Ascending aorta (tissue), 2 donors: Measurements from ENCODE around the gene FSTL4. TPM values are rescaled to one million over a fixed set of nuclear protein-coding genes. Genes with fewer than 3 reads are reported as not detected.

Experiments
- DNase-seq, 2 donors: peaks; one replicate each; pipeline ENCODE4 v3.0.0-alpha.2; 2019; ENCODE audit warnings: low spot score in 2 of 2
- H3K27ac ChIP-seq, 2 donors: fragments of 200-600 bp; sonication (generic); one replicate each; pipeline ENCODE4 v1.5.1; 2016 to 2017; ENCODE audit warnings: mild to moderate bottlenecking in 1 of 2
- H3K27me3 ChIP-seq: fragments of 200-600 bp; sonication (generic); one replicate; pipeline ENCODE4 v1.5.1; 2017
- H3K36me3 ChIP-seq, 2 donors: fragments of 200-600 bp; sonication (generic); one replicate each; pipeline ENCODE4 v1.5.1; 2016
- H3K4me1 ChIP-seq, 2 donors: fragments of 200-600 bp; sonication (generic); one replicate each; pipeline ENCODE4 v1.5.1; 2016 to 2017; ENCODE audit warnings: mild to moderate bottlenecking in 1 of 2
- H3K4me3 ChIP-seq, 2 donors: fragments of 200-600 bp; sonication (generic); one replicate each; pipeline ENCODE4 v1.5.1; 2016 to 2017; ENCODE audit warnings: mild to moderate bottlenecking in 1 of 2
- H3K9me3 ChIP-seq, 2 donors: fragments of 200-600 bp; sonication (generic); one replicate each; pipeline ENCODE4 v1.5.1; 2016
- CTCF ChIP-seq, 3 experiments: fragments of 200-600 bp in 2 of 3; fragments of 450-650 bp in 1 of 3; sonication (generic) in 2 of 3; IDR thresholded peaks; one replicate each; pipeline ENCODE4 v1.5.1; 2016 to 2019; ENCODE audit warnings: antibody characterized with exemption in 3 of 3, mild to moderate bottlenecking in 1 of 3, moderate library complexity in 1 of 3
- intact Hi-C: fragments of 100-400 bp; cut with DNase I; formaldehyde crosslinking; loops from one replicate; pipeline ENCODE4 v1.15.1; 2023
- total RNA-seq: library from RNA; depleted of rRNA; stranded (reverse); fragments of >200 nt; gene quantifications from one replicate; pipeline ENCODE4 v1.1.0, GENCODE V29; 2016

Gene FSTL4
- total RNA-seq, 1 donor from 2014 or later: 0.11 TPM

- Histone ChIP-seq H3K27me3 (no peaks in the 10 kb centered on the region), H3K9me3 (no peaks in the 10 kb centered on the region), H3K36me3 (no peaks in the 10 kb centered on the region), H3K4me3 (no peak overlapping the region), H3K4me1 (no peaks in the 10 kb centered on the region), H3K27ac (no peak overlapping the region)
- intact Hi-C loops: no loop called here
- no peak for TF ChIP-seq CTCF (IDR thresholded peaks at IDR 0.05)
- DNase-seq: no peak
Observed at GRCh38 chr5:133366438-133366837, 245.9 kb downstream of the FSTL4 start.

GRCh38 chr5:133365738-133366137, 246.6 kb downstream of the FSTL4 start:
- TF ChIP-seq CTCF (IDR thresholded peaks at IDR 0.05): no peak
- H3K27me3 ChIP-seq: no peaks in the 10 kb centered on the region
- H3K9me3 ChIP-seq: no peaks in the 10 kb centered on the region
- DNase-seq: no peak
- intact Hi-C loops: no loop called here
- H3K4me1 ChIP-seq: no peaks in the 10 kb centered on the region
- H3K27ac ChIP-seq: no peak overlapping the region
- H3K4me3 ChIP-seq: no peak overlapping the region
- H3K36me3 ChIP-seq: no peaks in the 10 kb centered on the region

GRCh38 chr5:133364936-133365707, 247.2 kb downstream of the FSTL4 start:
- no peak for DNase-seq
- intact Hi-C loops: no loop called here
- no peaks in the 10 kb centered on the region for H3K9me3 ChIP-seq
- H3K4me3 ChIP-seq: no peak overlapping the region
- H3K4me1 ChIP-seq: no peaks in the 10 kb centered on the region
- no peak overlapping the region for H3K27ac ChIP-seq
- no peak for TF ChIP-seq CTCF (IDR thresholded peaks at IDR 0.05)
- no peaks in the 10 kb centered on the region for H3K36me3 ChIP-seq
- H3K27me3 ChIP-seq: no peaks in the 10 kb centered on the region

GRCh38 chr5:133363807-133364587, 248.3 kb downstream of the FSTL4 start:
- Histone ChIP-seq H3K27ac (no peak overlapping the region), H3K27me3 (no peaks in the 10 kb centered on the region), H3K36me3 (no peaks in the 10 kb centered on the region), H3K4me1 (no peaks in the 10 kb centered on the region), H3K9me3 (no peaks in the 10 kb centered on the region), H3K4me3 (no peak overlapping the region)
- intact Hi-C loops: no loop called here
- DNase-seq: no peak
- no peak for TF ChIP-seq CTCF (IDR thresholded peaks at IDR 0.05)

GRCh38 chr5:133362438-133362837, 249.9 kb downstream of the FSTL4 start:
- H3K4me3 ChIP-seq: no peak overlapping the region
- TF ChIP-seq CTCF (IDR thresholded peaks at IDR 0.05): no peak
- no peaks in the 10 kb centered on the region for H3K9me3 ChIP-seq
- H3K27ac ChIP-seq: no peak overlapping the region
- no peaks in the 10 kb centered on the region for H3K4me1 ChIP-seq
- no peaks in the 10 kb centered on the region for H3K36me3 ChIP-seq
- DNase-seq: no peak
- intact Hi-C loops: no loop called here
- no peaks in the 10 kb centered on the region for H3K27me3 ChIP-seq
